ENCODE results near the gene RPS6KA1.

RPS6KA1 gene

GRCh38 chr1:26531651-26532131 lies 2.1 kb downstream of the RPS6KA1 start:
- no peak for DNase-seq (ENCODE audit: low read depth in 4 of 4, low spot score in 1 of 4)

GRCh38 chr1:26533951-26534509 lies 4.5 kb downstream of the RPS6KA1 start:
- DNase-seq (ENCODE audit: low read depth in 4 of 4, low spot score in 1 of 4), result no peak

GRCh38 chr1:26535201-26535600 lies 5.6 kb downstream of the RPS6KA1 start:
- DNase-seq (ENCODE audit: low read depth in 4 of 4, low spot score in 1 of 4), result no peak

- DNase-seq (ENCODE audit: low read depth in 4 of 4, low spot score in 1 of 4), result no peak
Measured at GRCh38 chr1:26536081-26536480, 6.5 kb downstream of the RPS6KA1 start.

GRCh38 chr1:26536521-26536920 lies 7.0 kb downstream of the RPS6KA1 start:
- DNase-seq (ENCODE audit: low read depth in 4 of 4, low spot score in 1 of 4), result no peak

- DNase-seq (ENCODE audit: low read depth in 4 of 4, low spot score in 1 of 4), result no peak
Measured at GRCh38 chr1:26537951-26538352, 8.4 kb downstream of the RPS6KA1 start.

GRCh38 chr1:26538480-26539412 lies 9.2 kb downstream of the RPS6KA1 start:
- peak in 1 of 4 experiments; percentile 37 for DNase-seq (ENCODE audit: low read depth in 4 of 4, low spot score in 1 of 4)

GRCh38 chr1:26539722-26540121 lies 10.2 kb downstream of the RPS6KA1 start:
- no peak for DNase-seq (ENCODE audit: low read depth in 4 of 4, low spot score in 1 of 4)

- DNase-seq (ENCODE audit: low read depth in 4 of 4, low spot score in 1 of 4), result no peak
Measured at GRCh38 chr1:26540351-26540750, 10.8 kb downstream of the RPS6KA1 start.

GRCh38 chr1:26541431-26541815 lies 11.9 kb downstream of the RPS6KA1 start:
- DNase-seq (ENCODE audit: low read depth in 4 of 4, low spot score in 1 of 4), result no peak

GRCh38 chr1:26541816-26542711 lies 12.5 kb downstream of the RPS6KA1 start:
- peak; percentile 40 to 78 (median 44) for DNase-seq (ENCODE audit: low read depth in 4 of 4, low spot score in 1 of 4)

GRCh38 chr1:26542771-26543451 lies 13.3 kb downstream of the RPS6KA1 start:
- no peak for DNase-seq (ENCODE audit: low read depth in 4 of 4, low spot score in 1 of 4)

GRCh38 chr1:26543462-26543861 lies 13.9 kb downstream of the RPS6KA1 start:
- DNase-seq (ENCODE audit: low read depth in 4 of 4, low spot score in 1 of 4), result no peak

GRCh38 chr1:26544126-26544525 lies 14.6 kb downstream of the RPS6KA1 start:
- DNase-seq (ENCODE audit: low read depth in 4 of 4, low spot score in 1 of 4), result no peak

GRCh38 chr1:26545969-26546323 lies 16.4 kb downstream of the RPS6KA1 start:
- DNase-seq (ENCODE audit: low read depth in 4 of 4, low spot score in 1 of 4), result no peak

- no peak for DNase-seq (ENCODE audit: low read depth in 4 of 4, low spot score in 1 of 4)
Measured at GRCh38 chr1:26546375-26546774, 16.8 kb downstream of the RPS6KA1 start.

- no peak for DNase-seq (ENCODE audit: low read depth in 4 of 4, low spot score in 1 of 4)
Measured at GRCh38 chr1:26546819-26547218, 17.3 kb downstream of the RPS6KA1 start.

GRCh38 chr1:26548841-26549240 lies 19.3 kb downstream of the RPS6KA1 start:
- no peak for DNase-seq (ENCODE audit: low read depth in 4 of 4, low spot score in 1 of 4)

- no peak for DNase-seq (ENCODE audit: low read depth in 4 of 4, low spot score in 1 of 4)
Measured at GRCh38 chr1:26550946-26551345, 21.4 kb downstream of the RPS6KA1 start.

GRCh38 chr1:26552720-26553119 lies 23.2 kb downstream of the RPS6KA1 start:
- DNase-seq (ENCODE audit: low read depth in 4 of 4, low spot score in 1 of 4), result no peak

Data from stimulated activated CD4-positive, alpha-beta T cell treated with anti-CD3 and anti-CD28 coated beads, Interleukin-1b, Interleukin-23, amount 100 ng/mL, for 24 hours (primary cell).